OCI-LY1 (cell line): ENCODE results near the gene NT5C2.
"Not testable (repeated sequence)": the region's sequence is repeated elsewhere in the genome, so short reads cannot be mapped to it uniquely, and the experiment has no call there.

ENCODE experiments used
- H2AFZ ChIP-seq: fragments of 200-600 bp; sonication (generic), shearing (Covaris generic); 2 replicates; pipeline ENCODE4 v1.6.0; 2014; ENCODE audit warnings: antibody characterized with exemption, mild to moderate bottlenecking, low read length
- H3F3A ChIP-seq: fragments of 200-600 bp; sonication (generic), shearing (Covaris generic); 2 replicates; pipeline ENCODE4 v1.6.0; 2014; ENCODE audit warnings: mild to moderate bottlenecking, antibody characterized with exemption, low read length, moderate library complexity; ENCODE audit not compliant: insufficient read depth
- H3K27ac ChIP-seq: fragments of 200-600 bp; sonication (generic); 2 replicates; pipeline ENCODE4 v1.5.1; 2014; ENCODE audit warnings: low read length, mixed run types, mild to moderate bottlenecking, low read depth; ENCODE audit not compliant: poor library complexity, severe bottlenecking
- H3K27me3 ChIP-seq: fragments of 200-600 bp; sonication (generic); 2 replicates; pipeline ENCODE4 v1.6.0; 2014; ENCODE audit warnings: antibody characterized with exemption, mild to moderate bottlenecking, low read length, moderate library complexity; ENCODE audit not compliant: insufficient read depth
- H3K36me3 ChIP-seq: fragments of 200-600 bp; sonication (generic); 2 replicates; pipeline ENCODE4 v1.6.1; 2014; ENCODE audit warnings: mild to moderate bottlenecking, antibody characterized with exemption, low read length, moderate library complexity, mixed read lengths; ENCODE audit not compliant: insufficient read depth
- H3K4me1 ChIP-seq: fragments of 200-600 bp; sonication (generic); 2 replicates; pipeline ENCODE4 v1.5.1; 2014; ENCODE audit warnings: mild to moderate bottlenecking, low read length, moderate library complexity; ENCODE audit not compliant: insufficient read depth, severe bottlenecking
- H3K4me2 ChIP-seq: fragments of 200-600 bp; sonication (generic), shearing (Covaris generic); 2 replicates; pipeline ENCODE4 v1.6.1; 2014; ENCODE audit warnings: low read length
- H3K4me3 ChIP-seq: fragments of 200-600 bp; sonication (generic); 2 replicates; pipeline ENCODE4 v1.5.1; 2014; ENCODE audit warnings: low read length, low read depth, mild to moderate bottlenecking, mixed read lengths; ENCODE audit not compliant: poor library complexity, severe bottlenecking
- H3K79me2 ChIP-seq: fragments of 200-600 bp; shearing (Covaris generic); 2 replicates; pipeline ENCODE4 v1.6.1; 2016; ENCODE audit warnings: mixed run types, low read length, mixed read lengths; ENCODE audit not compliant: insufficient read depth
- H3K9ac ChIP-seq: fragments of 200-600 bp; sonication (generic), shearing (Covaris generic); 2 replicates; pipeline ENCODE4 v1.6.1; 2014; ENCODE audit warnings: mild to moderate bottlenecking, low read length, mixed read lengths
- H3K9me2 ChIP-seq: fragments of 200-600 bp; sonication (generic), shearing (Covaris generic); 2 replicates; pipeline ENCODE4 v1.6.1; 2014; ENCODE audit warnings: low read depth, mild to moderate bottlenecking, low read length, mixed read lengths
- H3K9me3 ChIP-seq: fragments of 200-600 bp; shearing (Covaris generic); 2 replicates; pipeline ENCODE4 v1.6.1; 2014; ENCODE audit warnings: low read length, mixed read lengths
- H4K20me1 ChIP-seq: fragments of 200-600 bp; sonication (generic), shearing (Covaris generic); 2 replicates; pipeline ENCODE4 v1.6.0; 2016; ENCODE audit warnings: mild to moderate bottlenecking, low read length; ENCODE audit not compliant: insufficient read depth
- CTCF ChIP-seq: fragments of 200-600 bp; sonication (generic), shearing (Covaris generic); IDR thresholded peaks from 2 replicates; pipeline ENCODE4 v1.5.1; 2017; ENCODE audit warnings: mild to moderate bottlenecking, antibody characterized with exemption, low read length, moderate library complexity, mixed read lengths
- EZH2 ChIP-seq: fragments of 200-600 bp; sonication (generic), shearing (Covaris generic); IDR thresholded peaks from 2 replicates; pipeline ENCODE4 v1.8.0; 2017; ENCODE audit warnings: borderline replicate concordance, mixed run types, mild to moderate bottlenecking, antibody characterized with exemption, low read length, moderate library complexity, mixed read lengths

The NT5C2 gene

GRCh38 chr10:103207141-103207540 lies 14.1 kb upstream of the NT5C2 start:
- TF ChIP-seq CTCF (no peak), EZH2 (no peak)
- Histone ChIP-seq H3K27ac (no peak overlapping the region), H3K27me3 (no peaks in the 10 kb centered on the region; the same call in 1 of the 2 replicates), H3K4me2 (no peak overlapping the region), H3K4me3 (no peak overlapping the region), H3K9ac (no peak overlapping the region), H2AFZ (no peak overlapping the region), H3F3A (no peaks in the 10 kb centered on the region), H4K20me1 (no peaks in the 10 kb centered on the region), H3K9me2 (no peaks in the 10 kb centered on the region), H3K4me1 (no peaks in the 10 kb centered on the region), H3K79me2 (no peaks in the 10 kb centered on the region), H3K9me3 (no peaks in the 10 kb centered on the region), H3K36me3 (no peaks in the 10 kb centered on the region)

GRCh38 chr10:103206715-103207114 lies 13.6 kb upstream of the NT5C2 start:
- not testable (repeated sequence) for H3K27me3 ChIP-seq, H3K36me3 ChIP-seq, H4K20me1 ChIP-seq, H3F3A ChIP-seq, H2AFZ ChIP-seq, H3K9ac ChIP-seq, H3K4me1 ChIP-seq, H3K9me3 ChIP-seq, H3K27ac ChIP-seq, H3K9me2 ChIP-seq, H3K79me2 ChIP-seq, H3K4me3 ChIP-seq, H3K4me2 ChIP-seq

GRCh38 chr10:103205401-103205800 lies 12.3 kb upstream of the NT5C2 start:
- H3K27ac ChIP-seq, H3K4me1 ChIP-seq: not testable (repeated sequence)

GRCh38 chr10:103204353-103205255 lies 11.5 kb upstream of the NT5C2 start:
- TF ChIP-seq EZH2 (no peak), CTCF (no peak)
- H3K36me3 ChIP-seq: no peaks in the 10 kb centered on the region
- no peak overlapping the region for H2AFZ ChIP-seq
- no peaks in the 10 kb centered on the region for H3K9me2 ChIP-seq
- H3F3A ChIP-seq: no peaks in the 10 kb centered on the region
- H3K9ac ChIP-seq: no peak overlapping the region
- H3K4me2 ChIP-seq: no peak overlapping the region
- no peaks in the 10 kb centered on the region for H3K79me2 ChIP-seq
- H3K27ac ChIP-seq: no peak overlapping the region
- H3K27me3 ChIP-seq: no peaks in the 10 kb centered on the region
- H3K9me3 ChIP-seq: no peaks in the 10 kb centered on the region
- no peaks in the 10 kb centered on the region for H4K20me1 ChIP-seq
- H3K4me1 ChIP-seq: no peaks in the 10 kb centered on the region
- H3K4me3 ChIP-seq: no peak overlapping the region

More at GRCh38 chr10:103205401-103205800, 12.3 kb upstream of the NT5C2 start:
- not testable (repeated sequence) for H3K79me2 ChIP-seq, H3K36me3 ChIP-seq, H4K20me1 ChIP-seq, H3K9me2 ChIP-seq, H3K4me2 ChIP-seq, H3F3A ChIP-seq, H3K9ac ChIP-seq, H3K9me3 ChIP-seq, H3K27me3 ChIP-seq, H2AFZ ChIP-seq, H3K4me3 ChIP-seq
